Raji (cell line): ENCODE measurements around the gene SLC12A3.

Source experiments
- POLR2A ChIP-seq: IDR thresholded peaks from 2 replicates; pipeline ENCODE4 v1.6.1; 2011; ENCODE audit warnings: low read depth, low read length, control low read depth; ENCODE audit not compliant: insufficient read depth

The SLC12A3 gene

GRCh38 chr16:56914896-56915295, 49.9 kb downstream of the SLC12A3 start:
- no peak for TF ChIP-seq POLR2A

- TF ChIP-seq POLR2A: no peak
These were observed 50.5 kb downstream of the SLC12A3 start for GRCh38 chr16:56915336-56916119.

- no peak for TF ChIP-seq POLR2A
These were observed 51.8 kb downstream of the SLC12A3 start for GRCh38 chr16:56916571-56917403.

- TF ChIP-seq POLR2A: no peak
These were observed 53.5 kb downstream of the SLC12A3 start for GRCh38 chr16:56918467-56919012.

GRCh38 chr16:56919099-56919800, 54.2 kb downstream of the SLC12A3 start:
- no peak for TF ChIP-seq POLR2A

- TF ChIP-seq POLR2A: no peak
These were observed 56.6 kb downstream of the SLC12A3 start for GRCh38 chr16:56921571-56921970.

- no peak for TF ChIP-seq POLR2A
These were observed 58.6 kb downstream of the SLC12A3 start for GRCh38 chr16:56923481-56924091.

- no peak for TF ChIP-seq POLR2A
These were observed 62.5 kb downstream of the SLC12A3 start for GRCh38 chr16:56927471-56927870.

- no peak for TF ChIP-seq POLR2A
These were observed 64.6 kb downstream of the SLC12A3 start for GRCh38 chr16:56929639-56930038.

GRCh38 chr16:56930486-56931270, 65.7 kb downstream of the SLC12A3 start:
- TF ChIP-seq POLR2A: no peak; the same call in 1 of the 2 replicates

- no peak for TF ChIP-seq POLR2A
These were observed 66.4 kb downstream of the SLC12A3 start for GRCh38 chr16:56931271-56931891.

- TF ChIP-seq POLR2A: peak; percentile 98
These were observed 67.1 kb downstream of the SLC12A3 start, which contains the start of gene HERPUD1 for GRCh38 chr16:56931892-56932720. Gene HERPUD1, plus strand, starts transcription at chr16:56932142. Its CDS starts 103 bp downstream, at chr16:56932245.
